Panc1 (cell line): ENCODE data around the gene NPAS1. TPM values are rescaled to one million over a fixed set of nuclear protein-coding genes. Genes with fewer than 3 reads are reported as not detected.

ENCODE experiments used
- ATAC-seq: fragments of 200-7000 bp; cut with Tn5 transposase; 2 replicates; pipeline ENCODE4 v1.9.1; 2020; ENCODE audit warnings: mild to moderate bottlenecking, moderate library complexity
- BruUV-seq: library from RNA; stranded (reverse); fragments of 400-500 nt; replicated peaks from 2 replicates; lab custom pipeline; 2021; lab: Mats Ljungman, UMichigan
- CTCF ChIA-PET: fragments of 300-600 bp; sonication (Branson Sonifier 250); formaldehyde crosslinking; loops from one replicate; lab custom pipeline; 2022; ENCODE audit warnings: antibody characterized with exemption; lab: Charles Lee
- POLR2A ChIA-PET: fragments of 300-600 bp; sonication (Branson Sonifier 250); formaldehyde crosslinking; loops from one replicate; lab custom pipeline; 2022; ENCODE audit warnings: antibody characterized with exemption; lab: Charles Lee
- DNase-seq: peaks from one replicate; pipeline ENCODE4 v3.0.0-alpha.2; 2010; ENCODE audit warnings: low read depth, low spot score
- H3K27ac ChIP-seq: 2 replicates; pipeline ENCODE4 v1.5.1; 2011; ENCODE audit warnings: mild to moderate bottlenecking, low read length, inconsistent platforms
- H3K27me3 ChIP-seq: fragments of 200-500 bp; sonication (Bioruptor generic); 2 replicates; pipeline ENCODE4 v1.6.0; 2014; ENCODE audit warnings: low read length, inconsistent platforms; ENCODE audit not compliant: control insufficient read depth, insufficient read depth
- H3K36me3 ChIP-seq: fragments of 200-500 bp; sonication (Bioruptor generic); 2 replicates; pipeline ENCODE4 v1.5.1; 2014; ENCODE audit warnings: inconsistent platforms, mild to moderate bottlenecking, low read length, moderate library complexity; ENCODE audit not compliant: control insufficient read depth, insufficient read depth
- H3K4me1 ChIP-seq: 2 replicates; pipeline ENCODE4 v1.5.1; 2011; ENCODE audit warnings: inconsistent platforms, mild to moderate bottlenecking, low read length, moderate library complexity; ENCODE audit not compliant: control insufficient read depth, insufficient read depth
- H3K4me3 ChIP-seq, 2 experiments: 2 replicates each; pipeline ENCODE4 v1.5.1; 2011 to 2012; ENCODE audit warnings: low read depth in 2 of 2, low read length in 2 of 2, mild to moderate bottlenecking in 2 of 2, inconsistent platforms in 1 of 2, moderate library complexity in 1 of 2
- H3K9me3 ChIP-seq: fragments of 200-500 bp; sonication (Bioruptor generic); 2 replicates; pipeline ENCODE4 v1.5.1; 2014; ENCODE audit warnings: low read depth, mild to moderate bottlenecking, inconsistent platforms, low read length, moderate library complexity; ENCODE audit not compliant: control insufficient read depth, insufficient read depth
- POLR2AphosphoS5 ChIP-seq: IDR thresholded peaks from 2 replicates; pipeline ENCODE4 v1.6.1; 2012; ENCODE audit warnings: mild to moderate bottlenecking, low read depth, low read length, moderate library complexity
- SIN3A ChIP-seq: IDR thresholded peaks from 2 replicates; pipeline ENCODE4 v1.6.1; 2012; ENCODE audit warnings: low read depth, mild to moderate bottlenecking, low read length, moderate library complexity, borderline replicate concordance; ENCODE audit not compliant: insufficient read depth
- TCF7L2 ChIP-seq: IDR thresholded peaks from 2 replicates; pipeline ENCODE4 v1.6.1; 2011; ENCODE audit warnings: mild to moderate bottlenecking, low read depth, low read length, inconsistent platforms
- in situ Hi-C: cut with HindIII; loops from 2 replicates; pipeline ENCODE4 v1.10.0; 2016; ENCODE audit warnings: low sequenced_read_pairs, low pct_unique_long_range_greater_than_20kb
- intact Hi-C: fragments of 100-400 bp; cut with micrococcal nuclease; formaldehyde crosslinking; loops from one replicate; pipeline ENCODE4 v1.10.0; 2022; ENCODE audit not compliant: unreplicated experiment
- total RNA-seq: library from RNA; stranded (reverse); gene quantifications from one replicate; pipeline ENCODE4 v1.2.1, GENCODE V29; 2021; ENCODE audit not compliant: unreplicated experiment
- TF ChIP-seq, protein P1 (sequence below), 2 experiments: IDR thresholded peaks; 2 replicates each; pipeline ENCODE4 v1.6.1; 2011 to 2012; ENCODE audit warnings: low read depth in 2 of 2, control low read depth in 1 of 2, low read length in 1 of 2, mild to moderate bottlenecking in 1 of 2, moderate library complexity in 1 of 2; ENCODE audit not compliant: insufficient read depth in 1 of 2
- TF ChIP-seq, protein P2 (sequence below): fragments of 450-650 bp; IDR thresholded peaks from 2 replicates; pipeline ENCODE4 v1.5.1; 2017; ENCODE audit warnings: mild to moderate bottlenecking

The NPAS1 gene
- total RNA-seq, 1 experiment from 2014 or later, result 3.6 TPM

DNA sequence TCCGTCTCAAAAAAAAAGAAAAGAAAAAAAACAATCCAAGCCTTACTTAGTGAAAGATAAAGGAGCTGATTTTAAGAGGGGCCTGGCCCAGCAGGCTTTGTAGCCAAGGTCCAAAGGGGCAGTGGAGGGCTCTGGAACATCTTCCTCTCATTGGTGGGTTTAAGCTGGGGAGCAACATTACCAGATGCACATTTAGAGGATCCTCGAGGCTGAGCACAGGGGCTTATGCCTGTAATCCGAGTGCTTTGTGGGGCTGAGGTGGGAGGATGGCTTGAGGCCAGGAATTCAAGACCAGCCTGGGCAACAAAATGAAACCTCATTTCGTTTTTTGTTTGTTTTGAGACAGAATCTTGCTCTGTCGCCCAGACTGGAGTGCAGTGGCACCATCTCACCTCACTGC, 36.8 kb downstream of the NPAS1 start:
- H3K4me3 ChIP-seq, result no peak overlapping the region
- ATAC-seq (no peak), DNase-seq (no peak)
- H3K27me3 ChIP-seq, result no peaks in the 10 kb centered on the region
- TF ChIP-seq POLR2AphosphoS5 (no peak), TCF7L2 (no peak), SIN3A (no peak)
- TF ChIP-seq, protein P1, sequence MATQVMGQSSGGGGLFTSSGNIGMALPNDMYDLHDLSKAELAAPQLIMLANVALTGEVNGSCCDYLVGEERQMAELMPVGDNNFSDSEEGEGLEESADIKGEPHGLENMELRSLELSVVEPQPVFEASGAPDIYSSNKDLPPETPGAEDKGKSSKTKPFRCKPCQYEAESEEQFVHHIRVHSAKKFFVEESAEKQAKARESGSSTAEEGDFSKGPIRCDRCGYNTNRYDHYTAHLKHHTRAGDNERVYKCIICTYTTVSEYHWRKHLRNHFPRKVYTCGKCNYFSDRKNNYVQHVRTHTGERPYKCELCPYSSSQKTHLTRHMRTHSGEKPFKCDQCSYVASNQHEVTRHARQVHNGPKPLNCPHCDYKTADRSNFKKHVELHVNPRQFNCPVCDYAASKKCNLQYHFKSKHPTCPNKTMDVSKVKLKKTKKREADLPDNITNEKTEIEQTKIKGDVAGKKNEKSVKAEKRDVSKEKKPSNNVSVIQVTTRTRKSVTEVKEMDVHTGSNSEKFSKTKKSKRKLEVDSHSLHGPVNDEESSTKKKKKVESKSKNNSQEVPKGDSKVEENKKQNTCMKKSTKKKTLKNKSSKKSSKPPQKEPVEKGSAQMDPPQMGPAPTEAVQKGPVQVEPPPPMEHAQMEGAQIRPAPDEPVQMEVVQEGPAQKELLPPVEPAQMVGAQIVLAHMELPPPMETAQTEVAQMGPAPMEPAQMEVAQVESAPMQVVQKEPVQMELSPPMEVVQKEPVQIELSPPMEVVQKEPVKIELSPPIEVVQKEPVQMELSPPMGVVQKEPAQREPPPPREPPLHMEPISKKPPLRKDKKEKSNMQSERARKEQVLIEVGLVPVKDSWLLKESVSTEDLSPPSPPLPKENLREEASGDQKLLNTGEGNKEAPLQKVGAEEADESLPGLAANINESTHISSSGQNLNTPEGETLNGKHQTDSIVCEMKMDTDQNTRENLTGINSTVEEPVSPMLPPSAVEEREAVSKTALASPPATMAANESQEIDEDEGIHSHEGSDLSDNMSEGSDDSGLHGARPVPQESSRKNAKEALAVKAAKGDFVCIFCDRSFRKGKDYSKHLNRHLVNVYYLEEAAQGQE (IDR thresholded peaks at IDR 0.05; ENCODE audit: insufficient read depth in 1 of 2, low read depth in 2 of 2, low read length in 1 of 2), result no peak
- TF ChIP-seq, protein P2, sequence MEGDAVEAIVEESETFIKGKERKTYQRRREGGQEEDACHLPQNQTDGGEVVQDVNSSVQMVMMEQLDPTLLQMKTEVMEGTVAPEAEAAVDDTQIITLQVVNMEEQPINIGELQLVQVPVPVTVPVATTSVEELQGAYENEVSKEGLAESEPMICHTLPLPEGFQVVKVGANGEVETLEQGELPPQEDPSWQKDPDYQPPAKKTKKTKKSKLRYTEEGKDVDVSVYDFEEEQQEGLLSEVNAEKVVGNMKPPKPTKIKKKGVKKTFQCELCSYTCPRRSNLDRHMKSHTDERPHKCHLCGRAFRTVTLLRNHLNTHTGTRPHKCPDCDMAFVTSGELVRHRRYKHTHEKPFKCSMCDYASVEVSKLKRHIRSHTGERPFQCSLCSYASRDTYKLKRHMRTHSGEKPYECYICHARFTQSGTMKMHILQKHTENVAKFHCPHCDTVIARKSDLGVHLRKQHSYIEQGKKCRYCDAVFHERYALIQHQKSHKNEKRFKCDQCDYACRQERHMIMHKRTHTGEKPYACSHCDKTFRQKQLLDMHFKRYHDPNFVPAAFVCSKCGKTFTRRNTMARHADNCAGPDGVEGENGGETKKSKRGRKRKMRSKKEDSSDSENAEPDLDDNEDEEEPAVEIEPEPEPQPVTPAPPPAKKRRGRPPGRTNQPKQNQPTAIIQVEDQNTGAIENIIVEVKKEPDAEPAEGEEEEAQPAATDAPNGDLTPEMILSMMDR, result no peak
- intact Hi-C loops (no loop called here), in situ Hi-C loops (no loop called here)
- no peaks in the 10 kb centered on the region for H3K36me3 ChIP-seq
- no peaks in the 10 kb centered on the region for H3K9me3 ChIP-seq
- H3K4me1 ChIP-seq, result peaks cover 4% of the 10 kb centered on the region
- POLR2A ChIA-PET, result no interaction called here
- no TSS peak for BruUV-seq
- H3K27ac ChIP-seq, result no peak overlapping the region
- CTCF ChIA-PET, result no interaction called here

DNA sequence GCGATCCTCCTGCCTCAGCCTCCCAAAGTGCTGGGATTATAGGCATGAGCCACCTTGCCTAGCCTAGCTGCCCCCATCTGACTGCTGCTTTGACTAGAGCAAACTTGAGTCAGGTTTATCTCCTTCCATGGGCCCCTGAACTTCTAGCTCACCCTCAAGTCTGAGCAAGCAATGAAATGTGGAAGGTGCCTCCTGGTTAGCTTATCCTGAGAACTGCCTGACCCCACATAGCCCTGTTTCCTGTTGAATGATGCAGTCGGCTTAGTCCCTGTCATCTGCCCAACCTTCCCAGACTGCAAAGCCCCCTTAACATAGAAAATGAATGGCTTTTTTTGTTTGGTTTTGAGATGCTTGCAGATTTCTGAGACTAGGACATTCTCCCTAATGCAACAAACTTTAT, 37.7 kb downstream of the NPAS1 start:
- CTCF ChIA-PET, result no interaction called here
- intact Hi-C loops, result no loop called here
- POLR2A ChIA-PET, result no interaction called here
- TF ChIP-seq SIN3A (no peak), TCF7L2 (no peak), POLR2AphosphoS5 (no peak)
- TF ChIP-seq, protein P2, result no peak
- TF ChIP-seq, protein P1 (IDR thresholded peaks at IDR 0.05; ENCODE audit: insufficient read depth in 1 of 2, low read depth in 2 of 2, low read length in 1 of 2), result no peak
- H3K4me1 ChIP-seq, result peaks cover 4% of the 10 kb centered on the region
- DNase-seq (no peak), ATAC-seq (no peak)
- H3K9me3 ChIP-seq, result no peaks in the 10 kb centered on the region
- no peak overlapping the region for H3K4me3 ChIP-seq
- BruUV-seq, result no TSS peak
- in situ Hi-C loops, result no loop called here
- no peaks in the 10 kb centered on the region for H3K36me3 ChIP-seq
- H3K27me3 ChIP-seq, result no peaks in the 10 kb centered on the region
- no peak overlapping the region for H3K27ac ChIP-seq
